DND-41 (cell line): ENCODE results near the gene PCGF2.

Experiments used
- CTCF ChIP-seq: IDR thresholded peaks from 2 replicates; pipeline ENCODE4 v1.5.1; 2012; ENCODE audit warnings: borderline replicate concordance, low read length, moderate library complexity, mild to moderate bottlenecking; ENCODE audit not compliant: poor library complexity, severe bottlenecking; ENCODE audit errors: extremely low read depth
- EZH2 ChIP-seq: IDR thresholded peaks from 3 replicates; pipeline ENCODE4 v1.6.1; 2012; ENCODE audit warnings: borderline replicate concordance, low read depth, mild to moderate bottlenecking, moderate library complexity, low read length, inconsistent platforms; ENCODE audit not compliant: severe bottlenecking

- TF ChIP-seq CTCF (no peak), EZH2 (no peak)
Observed at GRCh38 chr17:38715216-38715943, 32.8 kb downstream of the PCGF2 start.
